ENCODE data around the gene TMEM119. TPM values are rescaled to one million over a fixed set of nuclear protein-coding genes. Genes with fewer than 3 reads are reported as not detected.

The TMEM119 gene
- total RNA-seq, 1 experiment from 2014 or later = not detected

DNA sequence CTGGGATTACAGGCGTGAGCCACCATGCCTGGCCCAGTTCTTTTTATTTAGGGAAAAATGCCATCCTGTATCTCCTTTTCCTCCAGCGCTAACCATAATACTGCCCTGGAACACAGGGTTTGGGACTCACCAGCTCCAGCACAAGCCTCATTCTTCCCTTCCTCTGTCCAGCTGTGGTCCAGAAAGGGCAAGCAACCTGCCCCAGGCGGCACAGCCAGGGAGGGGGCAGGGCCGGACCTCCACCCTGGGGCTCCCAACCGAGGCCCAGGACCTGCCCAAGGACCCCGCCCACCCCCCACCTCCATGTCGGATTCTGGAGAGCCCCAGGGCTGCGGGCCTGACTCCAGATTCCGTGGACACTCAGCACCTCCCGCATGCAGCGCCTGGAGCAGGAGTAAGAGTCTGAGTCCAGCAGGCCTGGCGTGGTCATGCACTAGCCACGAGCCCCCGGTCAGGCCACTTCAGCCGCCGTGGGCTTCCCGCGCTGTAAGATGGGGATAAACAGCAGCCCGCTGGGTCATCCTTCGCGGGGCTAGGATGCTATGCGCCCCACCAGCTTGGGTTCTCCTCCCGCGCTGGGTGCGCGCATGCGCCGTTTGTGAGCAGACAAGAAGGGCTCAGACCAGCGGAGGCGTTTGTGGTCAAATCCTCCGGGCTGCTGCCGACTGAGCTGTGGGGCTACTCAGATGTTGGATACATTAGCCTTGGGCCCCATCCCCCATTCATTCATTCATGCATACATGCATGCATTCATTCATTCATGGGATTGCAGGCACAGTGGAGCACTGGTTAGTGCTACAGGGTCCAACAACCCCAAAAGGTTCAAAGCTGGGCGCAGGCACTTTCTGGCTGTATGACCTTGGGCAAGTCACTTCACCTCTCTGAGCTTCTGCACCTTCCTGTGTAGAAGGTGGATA is 16.3 kb downstream of the TMEM119 start:
- H3K4me3 Mint-ChIP-seq (ENCODE audit: unreplicated experiment) = no peak overlapping the region
- TF ChIP-seq, protein P1, sequence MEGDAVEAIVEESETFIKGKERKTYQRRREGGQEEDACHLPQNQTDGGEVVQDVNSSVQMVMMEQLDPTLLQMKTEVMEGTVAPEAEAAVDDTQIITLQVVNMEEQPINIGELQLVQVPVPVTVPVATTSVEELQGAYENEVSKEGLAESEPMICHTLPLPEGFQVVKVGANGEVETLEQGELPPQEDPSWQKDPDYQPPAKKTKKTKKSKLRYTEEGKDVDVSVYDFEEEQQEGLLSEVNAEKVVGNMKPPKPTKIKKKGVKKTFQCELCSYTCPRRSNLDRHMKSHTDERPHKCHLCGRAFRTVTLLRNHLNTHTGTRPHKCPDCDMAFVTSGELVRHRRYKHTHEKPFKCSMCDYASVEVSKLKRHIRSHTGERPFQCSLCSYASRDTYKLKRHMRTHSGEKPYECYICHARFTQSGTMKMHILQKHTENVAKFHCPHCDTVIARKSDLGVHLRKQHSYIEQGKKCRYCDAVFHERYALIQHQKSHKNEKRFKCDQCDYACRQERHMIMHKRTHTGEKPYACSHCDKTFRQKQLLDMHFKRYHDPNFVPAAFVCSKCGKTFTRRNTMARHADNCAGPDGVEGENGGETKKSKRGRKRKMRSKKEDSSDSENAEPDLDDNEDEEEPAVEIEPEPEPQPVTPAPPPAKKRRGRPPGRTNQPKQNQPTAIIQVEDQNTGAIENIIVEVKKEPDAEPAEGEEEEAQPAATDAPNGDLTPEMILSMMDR (IDR thresholded peaks at IDR 0.05; ENCODE audit: insufficient read depth in 1 of 2, low read depth in 1 of 2, low read length in 1 of 2, severe bottlenecking in 1 of 2, unreplicated experiment in 1 of 2) = no peak
- intact Hi-C loops (cut with micrococcal nuclease; ENCODE audit: unreplicated experiment) = no loop called here
- no peaks in the 10 kb centered on the region for H3K9me3 ChIP-seq
- peaks cover 4% of the 10 kb centered on the region for H3K27me3 Mint-ChIP-seq (ENCODE audit: insufficient read depth, unreplicated experiment)
- H3K27ac Mint-ChIP-seq (ENCODE audit: unreplicated experiment) = no peak overlapping the region
- ChIA-PET CTCF (no interaction called here), POLR2A (no interaction called here)
- DNase-seq = no peak
- no peaks in the 10 kb centered on the region for H3K27me3 ChIP-seq (replicated peaks; ENCODE audit: control insufficient read depth, insufficient read depth, low read length)
- H3K36me3 ChIP-seq (ENCODE audit: control insufficient read depth, insufficient read depth, low read length) = no peaks in the 10 kb centered on the region
- no peak overlapping the region for H3K4me3 ChIP-seq (ENCODE audit: low read depth, low read length)
- no TSS peak for BruUV-seq (replicated peaks)
- peaks cover 8% of the 10 kb centered on the region for H3K4me1 Mint-ChIP-seq (ENCODE audit: low read depth, unreplicated experiment)
- H3K4me1 ChIP-seq = 0 out of 2 replicates have a peak, but pooled peaks cover 5% of the 10 kb centered on the region
- H3K9me3 Mint-ChIP-seq (ENCODE audit: unreplicated experiment) = peaks cover 12% of the 10 kb centered on the region
- no peaks in the 10 kb centered on the region for H3K36me3 Mint-ChIP-seq (ENCODE audit: insufficient read depth, unreplicated experiment)

DNA sequence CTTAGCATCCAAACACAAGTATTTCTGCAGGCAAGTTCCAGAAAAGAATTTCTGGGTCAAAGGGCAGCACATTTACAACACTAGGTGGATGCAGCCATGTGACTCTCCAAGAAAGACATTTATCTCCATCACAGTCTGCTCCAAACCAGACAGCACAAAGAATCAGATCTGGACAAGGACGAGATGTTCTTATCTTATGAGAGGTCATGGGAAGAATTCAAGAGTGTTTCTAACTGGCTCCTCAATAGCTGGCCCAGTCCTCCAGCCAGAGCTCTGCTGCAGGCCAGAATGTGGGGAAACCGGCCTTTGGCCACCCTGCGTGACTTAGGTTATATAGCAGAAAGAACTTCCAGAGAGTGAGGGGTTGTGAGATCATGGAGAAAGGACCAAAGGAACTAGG is 17.4 kb downstream of the TMEM119 start:
- peaks cover 4% of the 10 kb centered on the region for H3K27me3 Mint-ChIP-seq (ENCODE audit: insufficient read depth, unreplicated experiment)
- no peak overlapping the region for H3K4me3 ChIP-seq (ENCODE audit: low read depth, low read length)
- H3K4me1 ChIP-seq = 0 out of 2 replicates have a peak, but pooled peaks cover 5% of the 10 kb centered on the region
- peaks cover 8% of the 10 kb centered on the region for H3K4me1 Mint-ChIP-seq (ENCODE audit: low read depth, unreplicated experiment)
- intact Hi-C loops (cut with micrococcal nuclease; ENCODE audit: unreplicated experiment) = no loop called here
- TF ChIP-seq, protein P1 (IDR thresholded peaks at IDR 0.05; ENCODE audit: insufficient read depth in 1 of 2, low read depth in 1 of 2, low read length in 1 of 2, severe bottlenecking in 1 of 2, unreplicated experiment in 1 of 2) = no peak
- H3K36me3 ChIP-seq (ENCODE audit: control insufficient read depth, insufficient read depth, low read length) = no peaks in the 10 kb centered on the region
- no TSS peak for BruUV-seq (replicated peaks)
- CTCF ChIA-PET = no interaction called here
- no peaks in the 10 kb centered on the region for H3K36me3 Mint-ChIP-seq (ENCODE audit: insufficient read depth, unreplicated experiment)
- no peak overlapping the region for H3K4me3 Mint-ChIP-seq (ENCODE audit: unreplicated experiment)
- no peak overlapping the region for H3K27ac Mint-ChIP-seq (ENCODE audit: unreplicated experiment)
- no peaks in the 10 kb centered on the region for H3K27me3 ChIP-seq (replicated peaks; ENCODE audit: control insufficient read depth, insufficient read depth, low read length)
- POLR2A ChIA-PET = no interaction called here
- no peak for DNase-seq
- no peaks in the 10 kb centered on the region for H3K9me3 ChIP-seq
- peaks cover 12% of the 10 kb centered on the region for H3K9me3 Mint-ChIP-seq (ENCODE audit: unreplicated experiment)

DNA sequence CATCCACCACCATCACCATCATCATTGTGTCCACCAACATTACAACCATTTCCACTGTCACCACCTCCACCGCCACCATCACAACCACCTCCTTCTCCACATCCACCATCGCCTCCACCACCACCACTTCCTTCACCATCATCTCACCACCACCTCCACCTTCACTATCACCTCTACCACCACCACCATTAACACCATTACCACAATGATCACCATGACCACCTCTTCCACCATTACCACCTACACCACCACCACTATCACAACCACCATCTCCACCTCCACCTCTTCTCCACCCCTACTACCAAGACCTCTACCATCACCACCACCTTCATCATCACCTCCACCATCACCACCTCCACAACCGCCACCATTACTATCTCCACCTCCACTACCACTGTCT is 19.1 kb downstream of the TMEM119 start:
- Histone ChIP-seq H3K27me3 (replicated peaks; ENCODE audit: control insufficient read depth, insufficient read depth, low read length) (no peaks in the 10 kb centered on the region), H3K36me3 (ENCODE audit: control insufficient read depth, insufficient read depth, low read length) (no peaks in the 10 kb centered on the region), H3K4me3 (ENCODE audit: low read depth, low read length) (no peak overlapping the region), H3K9me3 (no peaks in the 10 kb centered on the region), H3K4me1 (0 out of 2 replicates have a peak, but pooled peaks cover 5% of the 10 kb centered on the region)
- H3K4me3 Mint-ChIP-seq (ENCODE audit: unreplicated experiment) = no peak overlapping the region
- no peak overlapping the region for H3K27ac Mint-ChIP-seq (ENCODE audit: unreplicated experiment)
- peaks cover 12% of the 10 kb centered on the region for H3K9me3 Mint-ChIP-seq (ENCODE audit: unreplicated experiment)
- H3K4me1 Mint-ChIP-seq (ENCODE audit: low read depth, unreplicated experiment) = peaks cover 8% of the 10 kb centered on the region
- no peak for DNase-seq
- BruUV-seq (replicated peaks) = no TSS peak
- no peaks in the 10 kb centered on the region for H3K36me3 Mint-ChIP-seq (ENCODE audit: insufficient read depth, unreplicated experiment)
- intact Hi-C loops (cut with micrococcal nuclease; ENCODE audit: unreplicated experiment) = no loop called here
- ChIA-PET CTCF (no interaction called here), POLR2A (no interaction called here)
- H3K27me3 Mint-ChIP-seq (ENCODE audit: insufficient read depth, unreplicated experiment) = peaks cover 4% of the 10 kb centered on the region
- TF ChIP-seq, protein P1 (IDR thresholded peaks at IDR 0.05; ENCODE audit: insufficient read depth in 1 of 2, low read depth in 1 of 2, low read length in 1 of 2, severe bottlenecking in 1 of 2, unreplicated experiment in 1 of 2) = no peak
